Lower leg skin (tissue), 3 donors: ENCODE measurements around the gene PTK7.

ENCODE experiments used
- POLR2A ChIP-seq, 2 donors: fragments of 450-650 bp; IDR thresholded peaks; one replicate each; pipeline ENCODE4 v1.6.1; 2016 to 2017; ENCODE audit warnings: antibody characterized with exemption in 2 of 2, mild to moderate bottlenecking in 1 of 2, moderate library complexity in 1 of 2
- TF ChIP-seq, protein P1 (sequence below), 3 donors: fragments of 450-650 bp; IDR thresholded peaks; one replicate each; pipeline ENCODE4 v1.5.1; 2016; ENCODE audit warnings: antibody characterized with exemption in 3 of 3, mild to moderate bottlenecking in 3 of 3, moderate library complexity in 2 of 3

DNA sequence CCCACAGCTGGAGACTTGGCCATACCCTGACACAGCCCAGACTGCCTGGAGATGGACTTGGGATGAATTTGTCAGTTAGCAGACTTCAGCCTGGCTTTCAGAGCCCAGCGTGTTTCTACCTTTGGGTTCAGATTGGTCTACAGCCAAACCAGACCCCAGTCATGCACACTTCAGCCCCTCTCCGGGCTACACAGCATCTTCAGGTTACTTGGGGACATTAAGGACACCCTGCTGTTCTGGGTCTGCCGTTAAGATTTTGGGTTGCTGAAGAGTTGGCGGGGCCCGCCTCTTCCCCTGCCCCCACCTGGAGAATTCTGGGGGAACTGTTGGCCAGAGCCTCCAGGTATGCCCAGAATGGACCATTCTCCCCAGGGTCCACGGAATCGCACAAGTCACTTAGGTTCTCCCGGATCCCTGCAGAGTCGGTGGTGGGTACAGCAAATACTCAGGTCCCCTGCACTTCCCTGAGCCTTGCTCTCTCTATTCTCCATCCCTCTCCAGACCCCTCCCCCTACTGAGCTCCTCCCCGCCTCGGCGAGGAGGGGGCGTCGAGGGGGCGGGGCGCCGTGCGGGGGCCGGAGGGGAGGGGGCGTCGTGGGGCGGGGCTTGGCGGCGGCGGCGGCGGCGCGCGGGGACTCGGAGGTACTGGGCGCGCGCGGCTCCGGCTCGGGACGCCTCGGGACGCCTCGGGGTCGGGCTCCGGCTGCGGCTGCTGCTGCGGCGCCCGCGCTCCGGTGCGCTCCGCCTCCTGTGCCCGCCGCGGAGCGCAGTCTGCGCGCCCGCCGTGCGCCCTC, at the start of gene PTK7:
- TF ChIP-seq, protein P1, sequence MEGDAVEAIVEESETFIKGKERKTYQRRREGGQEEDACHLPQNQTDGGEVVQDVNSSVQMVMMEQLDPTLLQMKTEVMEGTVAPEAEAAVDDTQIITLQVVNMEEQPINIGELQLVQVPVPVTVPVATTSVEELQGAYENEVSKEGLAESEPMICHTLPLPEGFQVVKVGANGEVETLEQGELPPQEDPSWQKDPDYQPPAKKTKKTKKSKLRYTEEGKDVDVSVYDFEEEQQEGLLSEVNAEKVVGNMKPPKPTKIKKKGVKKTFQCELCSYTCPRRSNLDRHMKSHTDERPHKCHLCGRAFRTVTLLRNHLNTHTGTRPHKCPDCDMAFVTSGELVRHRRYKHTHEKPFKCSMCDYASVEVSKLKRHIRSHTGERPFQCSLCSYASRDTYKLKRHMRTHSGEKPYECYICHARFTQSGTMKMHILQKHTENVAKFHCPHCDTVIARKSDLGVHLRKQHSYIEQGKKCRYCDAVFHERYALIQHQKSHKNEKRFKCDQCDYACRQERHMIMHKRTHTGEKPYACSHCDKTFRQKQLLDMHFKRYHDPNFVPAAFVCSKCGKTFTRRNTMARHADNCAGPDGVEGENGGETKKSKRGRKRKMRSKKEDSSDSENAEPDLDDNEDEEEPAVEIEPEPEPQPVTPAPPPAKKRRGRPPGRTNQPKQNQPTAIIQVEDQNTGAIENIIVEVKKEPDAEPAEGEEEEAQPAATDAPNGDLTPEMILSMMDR (IDR thresholded peaks at IDR 0.05), result no peak
- no peak for TF ChIP-seq POLR2A (IDR thresholded peaks at IDR 0.05)
